K562 (cell line): ENCODE results near the gene TRUB2. TPM values are rescaled to one million over a fixed set of nuclear protein-coding genes. Genes with fewer than 3 reads are reported as not detected.

ENCODE experiments used
- ATF2 ChIP-seq: sonication (generic); formaldehyde crosslinking; IDR thresholded peaks from 2 replicates; pipeline ENCODE4 v1.8.1; 2022; ENCODE audit warnings: missing genetic modification reagents
- CHAMP1 ChIP-seq: fragments of 450-650 bp; IDR thresholded peaks from 2 replicates; pipeline ENCODE4 v1.6.1; 2016; ENCODE audit warnings: mild to moderate bottlenecking
- ETS2 ChIP-seq: IDR thresholded peaks from 2 replicates; pipeline ENCODE4 v1.6.1; 2016; ENCODE audit warnings: borderline replicate concordance, missing genetic modification characterization, mild to moderate bottlenecking, moderate library complexity, missing compliant biosample characterization; ENCODE audit not compliant: poor library complexity, severe bottlenecking
- HDAC1 ChIP-seq, 2 experiments: fragments of 450-650 bp; IDR thresholded peaks; 2 replicates each; pipeline ENCODE4 v1.6.1; 2016 to 2017; ENCODE audit warnings: inconsistent platforms in 1 of 2, mild to moderate bottlenecking in 1 of 2, moderate library complexity in 1 of 2
- NFRKB ChIP-seq: fragments of 450-650 bp; IDR thresholded peaks from 2 replicates; pipeline ENCODE4 v1.6.1; 2016; ENCODE audit warnings: low read depth
- PHF21A ChIP-seq: fragments of 450-650 bp; IDR thresholded peaks from 2 replicates; pipeline ENCODE4 v1.6.1; 2017; ENCODE audit warnings: low read depth, borderline replicate concordance
- PRMT5 ChIP-seq: sonication (generic); formaldehyde crosslinking; IDR thresholded peaks from 2 replicates; pipeline ENCODE4 v1.5.0; 2020; ENCODE audit warnings: missing genetic modification reagents
- RBM34 ChIP-seq: fragments of 200-400 bp; formaldehyde crosslinking; IDR thresholded peaks from 2 replicates; pipeline ENCODE4 v1.6.1; 2018; ENCODE audit warnings: low read length, borderline replicate concordance; ENCODE audit not compliant: insufficient read depth
- REST ChIP-seq, 2 experiments: fragments of 450-650 bp; formaldehyde crosslinking in 1 of 2; IDR thresholded peaks; 2 replicates each; pipeline versions ENCODE4 v1.4.0 to v1.6.1; 2014 to 2020; ENCODE audit warnings: mild to moderate bottlenecking in 2 of 2, borderline replicate concordance in 1 of 2, low read depth in 1 of 2
- SMARCE1 ChIP-seq: fragments of 450-650 bp; IDR thresholded peaks from 2 replicates; pipeline ENCODE4 v1.7.1; 2016; ENCODE audit warnings: mild to moderate bottlenecking
- TCF3 ChIP-seq: sonication (generic); formaldehyde crosslinking; IDR thresholded peaks from 2 replicates; pipeline ENCODE4 v1.4.0; 2020; ENCODE audit warnings: mild to moderate bottlenecking, missing genetic modification reagents
- ZNF584 ChIP-seq: fragments of 200-800 bp; sonication (Bioruptor generic); IDR thresholded peaks from 2 replicates; pipeline ENCODE4 v1.6.1; 2016; ENCODE audit warnings: low read depth, mild to moderate bottlenecking, missing genetic modification characterization, missing compliant biosample characterization
- polyA plus RNA-seq, 8 experiments: library from polyadenylated mRNA; depleted of rRNA in 4 of 8; stranded (reverse) in 5 of 8; unstranded in 3 of 8; fragments of >200 nt; fragmentation: Nextera tagmentation in 2 of 8; fragmentation: Illumina TruSeq in 1 of 8; extraction: Ambion mirVana in 2 of 8; extraction: Trizol in 1 of 8; gene quantifications; 2 replicates each; pipeline versions ENCODE4 v1.2.1 to v1.2.3, GENCODE V29; 2011 to 2014; ENCODE audit warnings: inconsistent platforms in 1 of 8, missing spikeins in 1 of 8
- total RNA-seq, 7 experiments: library from RNA; depleted of rRNA in 6 of 7; stranded (reverse); fragments of >200 nt in 6 of 7; fragmentation: Illumina TruSeq in 2 of 7; extraction: Trizol in 2 of 7; gene quantifications; 2 replicates each; pipeline versions ENCODE4 v1.2.1 to v1.2.3, GENCODE V29; 2011 to 2021; ENCODE audit warnings: low replicate concordance in 1 of 7
- TF ChIP-seq, protein P1 (sequence below), 2 experiments: fragments of 450-650 bp in 1 of 2; sonication (generic) in 1 of 2; formaldehyde crosslinking in 1 of 2; IDR thresholded peaks in 1 of 2; conservative IDR thresholded peaks in 1 of 2; 2 replicates each; pipeline versions ENCODE4 v1.6.1 to v1.8.1; 2016 to 2023; ENCODE audit warnings: mild to moderate bottlenecking in 2 of 2, moderate library complexity in 2 of 2, inconsistent platforms in 1 of 2, missing genetic modification reagents in 1 of 2

TRUB2 gene
- total and polyA plus RNA-seq, 9 of the 15 experiments (the other 6 are each of a cell fraction or from before 2014, with no cell fraction given), result 9.3 to 110 (median 63.0) TPM

- no peak for TF ChIP-seq REST (IDR thresholded peaks at IDR 0.05; ENCODE audit: borderline replicate concordance)
- TF ChIP-seq REST (CRISPR knock-in tag; IDR thresholded peaks at IDR 0.05; ENCODE audit: low read depth), result 0 out of 2 replicates have a peak, but pooled peaks have one; percentile 44
- no peak for TF ChIP-seq NFRKB
- no peak for TF ChIP-seq TCF3
- TF ChIP-seq, protein P1, sequence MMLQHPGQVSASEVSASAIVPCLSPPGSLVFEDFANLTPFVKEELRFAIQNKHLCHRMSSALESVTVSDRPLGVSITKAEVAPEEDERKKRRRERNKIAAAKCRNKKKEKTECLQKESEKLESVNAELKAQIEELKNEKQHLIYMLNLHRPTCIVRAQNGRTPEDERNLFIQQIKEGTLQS (IDR thresholded peaks at IDR 0.05), result no peak
- TF ChIP-seq, protein P1 (CRISPR knock-in tag; conservative IDR thresholded peaks at IDR 0.05), result no peak
- no peak for TF ChIP-seq ETS2 (tag)
- TF ChIP-seq HDAC1 (IDR thresholded peaks at IDR 0.05), result no peak
- no peak for TF ChIP-seq ZNF584 (CRISPR knock-in tag)
- no peak for TF ChIP-seq PRMT5 (CRISPR knock-in tag)
- no peak for TF ChIP-seq CHAMP1
- TF ChIP-seq RBM34, result no peak
- TF ChIP-seq PHF21A, result no peak
- TF ChIP-seq ATF2 (CRISPR knock-in tag), result no peak
- TF ChIP-seq SMARCE1, result no peak
Measured at GRCh38 chr9:128296340-128297220, 25.7 kb downstream of the TRUB2 start (continued).
